SH-SY5Y (cell line): ENCODE measurements around the gene PRRC2C.

Source experiments
- GATA2 ChIP-seq: IDR thresholded peaks from 2 replicates; pipeline ENCODE4 v1.6.1; 2011; ENCODE audit warnings: mild to moderate bottlenecking, low read depth, low read length
- GATA3 ChIP-seq: IDR thresholded peaks from 2 replicates; pipeline ENCODE4 v1.6.1; 2011; ENCODE audit warnings: low read depth, mild to moderate bottlenecking, low read length, moderate library complexity

PRRC2C gene

GRCh38 chr1:171488190-171488929 is 3.0 kb downstream of the PRRC2C start:
- TF ChIP-seq GATA3, result no peak
- no peak for TF ChIP-seq GATA2

DNA sequence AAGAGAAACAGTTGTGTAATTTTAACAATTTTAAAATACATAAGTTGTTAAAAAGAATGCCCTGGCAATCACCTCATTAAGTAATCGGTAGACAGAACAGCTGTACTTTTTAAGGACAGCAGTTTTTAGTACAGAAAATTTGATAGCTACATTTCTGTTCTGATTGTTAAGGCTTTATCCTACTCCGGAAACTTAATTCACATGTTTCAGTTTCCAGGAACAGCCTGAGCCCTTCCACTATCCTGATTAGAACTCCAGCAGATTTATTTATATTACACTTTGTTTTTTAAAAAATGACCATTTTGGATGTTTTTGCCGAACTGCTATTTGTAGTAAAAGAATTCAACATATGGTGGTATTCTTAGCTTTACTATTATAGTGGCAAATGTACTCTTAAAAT is 8.7 kb downstream of the PRRC2C start:
- no peak for TF ChIP-seq GATA3

DNA sequence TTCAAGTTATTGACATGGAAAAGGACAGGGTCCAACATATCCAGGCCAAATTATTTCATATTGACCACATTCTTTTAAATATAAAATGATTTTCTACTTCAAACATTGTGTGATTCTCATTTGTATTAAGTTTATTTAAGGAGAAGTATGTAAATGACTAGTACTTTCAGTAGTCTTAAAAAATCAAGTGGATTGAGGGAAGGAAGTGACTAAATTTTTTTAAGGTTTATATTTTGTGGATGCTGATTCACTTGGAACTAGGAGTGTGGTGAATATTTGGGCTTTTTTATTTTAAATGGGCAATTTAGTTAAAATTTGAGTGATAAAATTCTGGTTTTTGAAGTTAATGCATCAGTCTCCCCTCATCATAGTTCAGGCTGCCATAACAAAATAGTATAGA is 10.1 kb downstream of the PRRC2C start:
- no peak for TF ChIP-seq GATA3

DNA sequence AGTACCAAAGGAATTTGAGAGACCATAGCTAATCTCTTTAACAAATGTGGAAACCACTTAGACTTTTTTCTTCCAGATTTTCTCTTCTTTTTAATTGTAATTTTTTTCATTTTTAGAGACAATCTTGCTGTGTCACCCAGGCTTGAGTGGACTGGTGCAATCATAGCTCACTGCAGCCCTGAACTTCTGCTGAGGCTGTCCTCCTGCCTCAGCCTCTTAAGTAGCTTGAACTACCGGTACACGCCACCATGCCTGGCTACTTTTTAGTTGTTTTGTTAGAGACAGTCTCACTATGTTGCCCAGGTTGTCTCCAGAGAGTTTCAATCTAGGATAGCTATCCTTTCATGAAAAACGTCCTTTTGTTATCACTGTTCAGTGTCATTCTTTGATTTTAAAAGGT is 15.0 kb downstream of the PRRC2C start:
- TF ChIP-seq GATA2, result no peak
- no peak for TF ChIP-seq GATA3

GRCh38 chr1:171500803-171501202 is 15.5 kb downstream of the PRRC2C start:
- no peak for TF ChIP-seq GATA2
- no peak for TF ChIP-seq GATA3

DNA sequence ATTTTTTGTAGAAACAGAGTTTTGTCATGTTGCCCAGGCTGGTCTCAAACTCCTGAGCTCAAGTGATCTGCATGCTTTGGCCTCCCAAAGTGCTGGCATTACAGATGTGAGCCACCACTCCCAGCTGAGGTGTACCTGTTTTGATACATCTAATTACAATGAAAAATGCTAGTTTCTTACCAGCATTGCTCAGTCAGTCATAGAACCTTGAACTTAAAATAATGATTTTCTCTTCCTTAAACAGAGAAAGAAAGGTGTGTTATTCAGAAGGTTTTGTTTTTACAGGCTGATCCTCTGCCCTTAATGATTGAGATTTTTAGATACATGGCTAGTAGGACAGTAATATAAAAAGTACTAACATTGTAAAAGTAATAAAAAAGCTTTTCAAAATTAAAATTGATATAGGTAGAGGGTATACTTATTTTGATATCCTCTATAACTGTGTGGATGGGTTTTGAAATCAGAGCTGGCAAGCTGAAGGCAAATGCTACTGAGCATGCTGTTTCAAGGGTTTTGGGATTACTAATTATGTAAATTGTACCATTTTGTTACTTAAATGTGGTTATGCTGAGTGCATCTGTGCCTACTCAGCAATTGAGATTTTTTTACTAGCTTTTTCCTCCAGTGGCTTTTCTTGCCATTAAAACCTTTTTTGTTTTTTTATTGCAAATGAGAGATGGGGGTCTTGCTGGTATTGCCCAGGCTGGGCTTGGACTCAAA is 16.1 kb downstream of the PRRC2C start:
- TF ChIP-seq GATA3, result no peak
- TF ChIP-seq GATA2, result no peak

DNA sequence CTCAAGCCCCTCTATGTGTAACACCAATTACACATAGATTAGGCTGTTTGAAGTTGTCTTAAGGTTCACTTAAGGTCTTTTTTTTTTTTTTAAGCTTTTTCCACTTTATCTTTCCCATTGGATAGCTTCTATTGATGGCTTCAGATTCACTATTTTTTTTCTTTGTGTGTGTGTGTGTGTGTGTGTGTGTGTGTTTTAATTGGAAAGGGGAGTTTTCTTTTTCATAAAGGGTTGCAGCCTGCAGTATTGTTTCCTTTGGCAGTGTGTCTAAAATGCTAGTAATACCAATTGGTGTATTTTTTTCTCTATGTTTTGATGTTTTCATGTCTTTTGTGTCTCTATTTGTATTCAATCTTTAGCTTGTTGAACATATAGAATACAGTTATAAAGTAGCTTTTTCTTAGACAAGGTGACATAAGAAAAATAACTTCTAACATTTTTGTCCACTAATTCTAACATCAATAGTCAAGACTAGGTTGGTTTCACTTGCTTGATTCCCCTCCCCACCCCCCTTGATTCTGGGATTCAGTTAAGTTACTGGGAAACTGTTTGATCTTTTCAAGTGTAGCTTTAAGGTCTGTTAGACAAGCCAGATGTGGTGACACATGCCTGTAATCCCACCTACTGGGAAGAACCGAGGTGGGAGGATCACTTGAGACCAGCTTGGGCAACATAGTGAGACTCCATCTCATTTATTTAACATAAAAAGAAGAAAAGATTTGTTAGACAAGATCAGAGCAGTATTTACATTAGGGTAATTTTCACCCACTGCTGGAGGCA is 21.4 kb downstream of the PRRC2C start:
- TF ChIP-seq GATA2, result no peak
- TF ChIP-seq GATA3, result no peak

DNA sequence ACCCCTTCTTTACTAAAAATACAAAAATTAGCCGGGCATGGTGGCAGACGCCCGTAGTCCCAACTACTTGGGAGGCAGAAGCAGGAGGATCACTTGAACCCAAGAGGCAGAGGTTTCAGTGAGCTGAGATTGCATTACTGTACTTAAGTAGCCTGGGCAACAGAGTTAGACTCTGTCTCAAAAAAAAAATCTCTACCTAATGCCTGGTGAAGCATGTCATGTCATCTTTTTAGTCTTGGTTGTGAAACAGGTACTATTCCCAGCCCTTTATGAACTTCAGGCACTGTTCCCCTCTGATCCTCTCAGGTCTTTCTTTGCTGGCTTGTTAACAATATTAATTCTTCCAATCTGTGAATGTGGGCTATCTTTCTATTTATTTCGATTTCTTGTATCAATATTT is 22.1 kb downstream of the PRRC2C start:
- TF ChIP-seq GATA3 (no peak), GATA2 (no peak)

GRCh38 chr1:171509191-171509590 is 23.9 kb downstream of the PRRC2C start:
- TF ChIP-seq GATA2, result no peak
- no peak for TF ChIP-seq GATA3

GRCh38 chr1:171513743-171514142 is 28.4 kb downstream of the PRRC2C start:
- TF ChIP-seq GATA2, result no peak
- no peak for TF ChIP-seq GATA3

DNA sequence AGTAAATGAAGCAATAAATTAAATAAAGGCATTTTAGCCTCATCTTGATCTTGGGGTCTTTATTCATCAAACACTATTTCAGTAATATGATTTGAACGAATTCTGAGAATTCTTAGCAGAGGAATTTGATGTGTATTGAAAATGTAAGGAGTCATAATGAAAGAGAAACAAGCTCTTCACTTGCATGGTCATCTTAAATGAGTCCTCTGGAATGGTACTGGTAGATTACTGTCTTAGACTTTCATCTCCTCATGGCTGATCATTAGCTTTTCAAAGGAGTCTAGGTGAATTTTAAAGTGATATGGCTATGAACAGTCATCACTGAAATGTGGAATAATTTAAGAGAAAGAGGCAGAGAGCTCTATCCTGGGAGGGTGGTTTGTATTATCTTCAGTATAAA is 30.0 kb downstream of the PRRC2C start:
- no peak for TF ChIP-seq GATA3
- no peak for TF ChIP-seq GATA2

- no peak for TF ChIP-seq GATA3
- TF ChIP-seq GATA2, result no peak
Observed at GRCh38 chr1:171515741-171516140, 30.4 kb downstream of the PRRC2C start.

GRCh38 chr1:171521567-171521966 is 36.2 kb downstream of the PRRC2C start:
- no peak for TF ChIP-seq GATA3
- TF ChIP-seq GATA2, result no peak

DNA sequence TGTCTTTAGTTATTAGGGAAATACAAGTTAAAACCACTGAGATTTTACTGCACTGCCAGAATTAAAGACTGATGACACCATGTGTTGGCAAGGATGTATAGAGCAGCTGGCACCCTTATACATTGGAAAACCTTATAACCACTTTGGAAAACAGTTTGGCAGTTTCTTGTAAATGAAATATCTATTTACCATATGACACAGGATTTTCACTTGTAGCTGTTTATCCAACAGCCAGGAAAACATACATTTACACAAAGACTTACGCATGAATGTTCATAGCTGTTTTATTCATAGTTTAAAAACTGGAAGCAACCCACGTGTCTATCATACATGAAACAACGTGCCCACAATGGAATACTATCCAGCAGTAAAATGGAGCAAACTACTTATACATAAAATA is 45.3 kb downstream of the PRRC2C start:
- TF ChIP-seq GATA2, result no peak
- no peak for TF ChIP-seq GATA3

DNA sequence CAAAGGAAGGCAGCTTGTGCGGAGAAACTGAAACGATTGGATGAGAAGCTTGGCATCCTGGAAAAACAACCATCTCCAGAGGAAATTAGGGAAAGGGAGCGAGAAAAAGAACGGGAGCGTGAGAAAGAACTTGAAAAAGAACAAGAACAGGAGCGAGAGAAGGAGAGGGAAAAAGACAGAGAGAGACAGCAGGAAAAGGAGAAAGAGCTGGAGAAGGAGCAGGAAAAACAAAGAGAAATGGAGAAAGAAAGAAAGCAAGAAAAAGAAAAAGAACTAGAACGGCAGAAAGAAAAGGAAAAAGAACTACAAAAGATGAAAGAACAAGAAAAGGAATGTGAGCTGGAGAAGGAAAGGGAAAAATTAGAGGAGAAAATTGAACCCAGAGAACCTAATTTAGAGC is 47.2 kb downstream of the PRRC2C start:
- TF ChIP-seq GATA3 (no peak), GATA2 (no peak)
